OCI-LY7 (cell line): Measurements from ENCODE around the gene GNLY.

Experiments used
- EZH2phosphoT487 ChIP-seq: fragments of 200-600 bp; sonication (generic); IDR thresholded peaks from 2 replicates; pipeline ENCODE4 v1.6.1; 2018; ENCODE audit warnings: low read depth, borderline replicate concordance, mild to moderate bottlenecking, mixed run types, antibody characterized with exemption, low read length, moderate library complexity, mixed read lengths
- TF ChIP-seq, protein P1 (sequence below): fragments of 200-600 bp; sonication (generic); conservative IDR thresholded peaks from 2 replicates; pipeline ENCODE4 v1.5.1; 2014; ENCODE audit warnings: mild to moderate bottlenecking, antibody characterized with exemption, low read length, moderate library complexity, mixed read lengths

DNA sequence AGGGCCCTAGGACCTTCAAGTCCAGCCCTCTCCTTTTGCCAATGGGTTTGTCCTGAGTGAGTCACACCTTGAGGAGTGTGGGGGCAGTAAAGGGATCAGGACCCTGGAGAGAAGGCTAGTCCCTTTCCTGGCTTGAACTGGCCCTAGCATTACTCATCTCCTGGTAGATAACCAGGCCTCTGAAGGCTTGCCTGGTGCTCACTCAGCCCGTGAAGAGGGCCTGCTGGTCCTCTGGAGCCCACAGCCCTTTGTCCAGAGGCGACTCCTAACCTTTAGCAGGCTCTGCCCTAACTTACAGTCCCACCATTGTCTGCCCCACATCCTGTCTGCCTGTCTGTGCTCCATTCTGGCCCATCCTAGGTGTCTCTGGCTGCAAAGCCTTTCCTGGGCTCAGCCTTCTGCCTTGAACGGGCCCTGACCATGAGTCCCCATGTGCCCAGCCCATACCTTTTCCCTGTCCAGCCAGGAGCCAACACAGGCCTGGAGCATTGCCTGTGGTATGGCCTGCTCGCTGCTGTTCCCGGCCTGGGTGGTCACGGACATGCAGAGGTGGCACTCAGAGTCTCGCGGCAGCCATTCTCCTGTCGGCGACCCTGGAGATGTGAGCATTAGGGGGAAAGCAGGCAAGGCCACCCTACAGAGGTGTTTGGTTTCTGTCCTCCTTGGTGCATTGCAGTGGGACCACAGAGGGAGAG is 31.1 kb upstream of the GNLY start:
- TF ChIP-seq, protein P1, sequence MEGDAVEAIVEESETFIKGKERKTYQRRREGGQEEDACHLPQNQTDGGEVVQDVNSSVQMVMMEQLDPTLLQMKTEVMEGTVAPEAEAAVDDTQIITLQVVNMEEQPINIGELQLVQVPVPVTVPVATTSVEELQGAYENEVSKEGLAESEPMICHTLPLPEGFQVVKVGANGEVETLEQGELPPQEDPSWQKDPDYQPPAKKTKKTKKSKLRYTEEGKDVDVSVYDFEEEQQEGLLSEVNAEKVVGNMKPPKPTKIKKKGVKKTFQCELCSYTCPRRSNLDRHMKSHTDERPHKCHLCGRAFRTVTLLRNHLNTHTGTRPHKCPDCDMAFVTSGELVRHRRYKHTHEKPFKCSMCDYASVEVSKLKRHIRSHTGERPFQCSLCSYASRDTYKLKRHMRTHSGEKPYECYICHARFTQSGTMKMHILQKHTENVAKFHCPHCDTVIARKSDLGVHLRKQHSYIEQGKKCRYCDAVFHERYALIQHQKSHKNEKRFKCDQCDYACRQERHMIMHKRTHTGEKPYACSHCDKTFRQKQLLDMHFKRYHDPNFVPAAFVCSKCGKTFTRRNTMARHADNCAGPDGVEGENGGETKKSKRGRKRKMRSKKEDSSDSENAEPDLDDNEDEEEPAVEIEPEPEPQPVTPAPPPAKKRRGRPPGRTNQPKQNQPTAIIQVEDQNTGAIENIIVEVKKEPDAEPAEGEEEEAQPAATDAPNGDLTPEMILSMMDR, result no peak
- no peak for TF ChIP-seq EZH2phosphoT487
